Chondrocyte (in vitro differentiated cells): Measurements from ENCODE around the gene CELF3. TPM values are rescaled to one million over a fixed set of nuclear protein-coding genes. Genes with fewer than 3 reads are reported as not detected.

Experiments used
- DNase-seq: peaks from one replicate; pipeline ENCODE4 v3.0.0; 2021; ENCODE audit warnings: mixed read lengths, low spot score
- H3K27ac Mint-ChIP-seq: one replicate; pipeline ENCODE4 v1.8.0; 2021; ENCODE audit warnings: mild to moderate bottlenecking, moderate library complexity, mixed read lengths; ENCODE audit not compliant: unreplicated experiment
- H3K27me3 Mint-ChIP-seq: 2 replicates; pipeline ENCODE4 v1.8.0; 2021; ENCODE audit warnings: low read depth, mixed read lengths
- H3K36me3 Mint-ChIP-seq: 2 replicates; pipeline ENCODE4 v1.8.0; 2021; ENCODE audit warnings: low read depth, mixed read lengths
- H3K4me1 Mint-ChIP-seq: 2 replicates; pipeline ENCODE4 v1.8.0; 2021; ENCODE audit warnings: low read depth, mild to moderate bottlenecking, mixed read lengths
- H3K4me3 Mint-ChIP-seq: one replicate; pipeline ENCODE4 v1.8.0; 2021; ENCODE audit warnings: mild to moderate bottlenecking, moderate library complexity, mixed read lengths; ENCODE audit not compliant: unreplicated experiment
- H3K9me3 Mint-ChIP-seq: 2 replicates; pipeline ENCODE4 v1.8.0; 2021; ENCODE audit warnings: low read depth, mixed read lengths
- total RNA-seq: library from RNA; stranded (reverse); gene quantifications from 3 replicates; pipeline ENCODE4 v1.2.1, GENCODE V29; 2021
- TF ChIP-seq, protein P1 (sequence below): fragments of 200-600 bp; sonication (generic); IDR thresholded peaks from 2 replicates; pipeline ENCODE4 v1.5.0; 2021; ENCODE audit warnings: antibody characterized with exemption, mild to moderate bottlenecking, moderate library complexity

The CELF3 gene
- total RNA-seq, 1 donor from 2014 or later = not detected

DNA sequence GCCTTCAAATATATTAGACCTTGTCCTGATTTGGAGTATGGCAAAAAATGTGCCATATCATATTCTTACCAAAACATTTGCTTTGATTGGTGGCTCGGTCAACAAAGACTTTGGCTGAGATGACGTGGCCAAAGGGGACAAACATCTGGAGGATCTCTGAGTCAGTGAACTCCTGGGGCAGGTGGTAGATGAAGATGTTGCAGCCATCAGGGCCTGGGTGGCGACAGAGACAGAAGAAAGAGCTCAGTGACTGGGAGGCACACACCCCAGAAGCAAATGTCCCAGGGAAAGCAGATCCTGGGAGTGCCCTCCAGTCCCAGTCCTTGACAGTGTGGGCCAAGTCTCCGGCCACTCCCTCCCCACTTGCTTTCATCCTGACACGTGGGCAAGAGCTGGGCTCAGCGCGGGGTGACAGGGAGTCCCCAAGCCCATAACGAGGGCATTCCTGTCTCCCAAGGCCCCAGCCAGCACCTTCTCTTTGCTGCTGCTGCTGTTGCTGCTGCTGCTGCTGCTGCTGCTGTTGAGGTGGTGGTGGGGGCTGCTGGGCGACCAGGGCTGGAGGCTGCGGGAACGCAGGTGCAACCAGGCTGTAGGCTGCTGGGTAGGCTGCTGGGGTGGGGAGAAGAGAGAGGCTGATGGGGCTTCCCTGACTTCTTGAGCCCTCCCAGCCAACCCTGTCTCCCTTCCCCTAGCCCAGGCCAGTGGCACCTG, 10.7 kb downstream of the CELF3 start:
- H3K4me3 Mint-ChIP-seq = no peak overlapping the region

DNA sequence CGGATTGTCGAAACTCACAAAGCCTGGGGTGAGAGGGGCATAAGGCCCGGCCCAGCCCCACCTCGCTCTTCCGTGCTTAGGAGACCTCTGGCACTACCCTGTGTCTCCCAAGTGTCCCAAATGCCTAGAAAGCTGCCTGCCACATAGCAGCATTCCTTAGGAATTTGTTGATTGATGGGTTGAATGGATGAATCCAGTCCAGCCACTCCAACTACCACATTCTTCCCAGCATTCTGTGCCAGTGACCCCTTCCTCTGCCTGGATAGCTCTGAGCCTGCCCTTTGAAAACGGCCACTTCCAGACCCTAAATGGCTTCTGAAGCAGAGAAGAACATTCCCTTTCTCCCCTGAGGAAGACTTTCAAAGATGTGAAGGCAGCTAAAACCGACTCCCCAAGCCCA, 11.5 kb downstream of the CELF3 start:
- no peak overlapping the region for H3K4me3 Mint-ChIP-seq
- DNase-seq = no peak
- H3K27ac Mint-ChIP-seq = no peak overlapping the region
- peaks cover 6% of the 10 kb centered on the region for H3K36me3 Mint-ChIP-seq
- no peaks in the 10 kb centered on the region for H3K9me3 Mint-ChIP-seq
- TF ChIP-seq, protein P1, sequence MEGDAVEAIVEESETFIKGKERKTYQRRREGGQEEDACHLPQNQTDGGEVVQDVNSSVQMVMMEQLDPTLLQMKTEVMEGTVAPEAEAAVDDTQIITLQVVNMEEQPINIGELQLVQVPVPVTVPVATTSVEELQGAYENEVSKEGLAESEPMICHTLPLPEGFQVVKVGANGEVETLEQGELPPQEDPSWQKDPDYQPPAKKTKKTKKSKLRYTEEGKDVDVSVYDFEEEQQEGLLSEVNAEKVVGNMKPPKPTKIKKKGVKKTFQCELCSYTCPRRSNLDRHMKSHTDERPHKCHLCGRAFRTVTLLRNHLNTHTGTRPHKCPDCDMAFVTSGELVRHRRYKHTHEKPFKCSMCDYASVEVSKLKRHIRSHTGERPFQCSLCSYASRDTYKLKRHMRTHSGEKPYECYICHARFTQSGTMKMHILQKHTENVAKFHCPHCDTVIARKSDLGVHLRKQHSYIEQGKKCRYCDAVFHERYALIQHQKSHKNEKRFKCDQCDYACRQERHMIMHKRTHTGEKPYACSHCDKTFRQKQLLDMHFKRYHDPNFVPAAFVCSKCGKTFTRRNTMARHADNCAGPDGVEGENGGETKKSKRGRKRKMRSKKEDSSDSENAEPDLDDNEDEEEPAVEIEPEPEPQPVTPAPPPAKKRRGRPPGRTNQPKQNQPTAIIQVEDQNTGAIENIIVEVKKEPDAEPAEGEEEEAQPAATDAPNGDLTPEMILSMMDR = no peak
- H3K27me3 Mint-ChIP-seq = no peaks in the 10 kb centered on the region
- no peaks in the 10 kb centered on the region for H3K4me1 Mint-ChIP-seq

More for the DNA sequence above, 10.7 kb downstream of the CELF3 start:
- TF ChIP-seq, protein P1 = no peak
- H3K27ac Mint-ChIP-seq = no peak overlapping the region
- H3K9me3 Mint-ChIP-seq = no peaks in the 10 kb centered on the region
- H3K36me3 Mint-ChIP-seq = peaks cover 2% of the 10 kb centered on the region
- DNase-seq = no peak
- no peaks in the 10 kb centered on the region for H3K27me3 Mint-ChIP-seq
- H3K4me1 Mint-ChIP-seq = no peaks in the 10 kb centered on the region

DNA sequence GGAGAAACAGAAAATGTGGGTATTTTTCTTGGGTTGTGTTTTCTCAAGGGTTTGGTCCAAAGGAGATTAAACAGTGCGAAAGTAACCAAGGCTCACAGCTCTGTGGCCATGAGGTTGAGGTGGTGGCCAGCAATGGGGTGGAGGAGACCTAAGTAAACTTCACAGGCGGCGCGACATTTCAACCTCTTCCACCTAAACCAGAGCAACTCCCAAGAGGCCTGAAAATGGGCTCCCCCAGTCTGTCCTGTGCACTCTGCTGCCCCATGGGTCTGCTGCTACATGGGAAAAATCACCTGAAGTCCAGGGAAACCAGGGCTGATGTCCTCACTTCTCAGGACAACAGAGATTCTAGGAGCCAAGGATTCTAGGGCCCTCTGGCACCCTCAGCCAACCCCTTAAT, 12.4 kb downstream of the CELF3 start:
- Mint-ChIP-seq H3K9me3 (no peaks in the 10 kb centered on the region), H3K4me1 (no peaks in the 10 kb centered on the region), H3K36me3 (peaks cover 14% of the 10 kb centered on the region), H3K4me3 (no peak overlapping the region), H3K27ac (no peak overlapping the region), H3K27me3 (no peaks in the 10 kb centered on the region)
- DNase-seq = no peak
- TF ChIP-seq, protein P1 = no peak

DNA sequence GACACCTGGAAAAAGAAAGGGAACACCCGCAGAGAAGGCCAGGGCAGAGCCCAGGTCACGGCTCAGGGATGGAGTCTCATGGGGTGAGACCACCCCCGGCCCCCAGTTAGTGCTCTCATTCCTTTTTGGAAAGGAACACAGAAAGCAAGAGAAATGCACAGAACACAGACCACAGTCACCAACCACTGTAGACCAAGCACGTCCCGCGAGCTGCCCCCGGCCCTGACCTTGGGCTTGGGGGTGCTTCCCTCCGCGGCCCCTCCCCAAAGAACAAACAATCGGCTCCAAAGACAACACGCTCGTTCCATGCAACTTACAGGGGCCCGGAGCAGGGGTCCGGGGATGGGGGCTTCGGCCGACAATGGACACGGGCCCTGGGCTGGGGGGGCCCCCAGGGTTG, 12.8 kb downstream of the CELF3 start:
- H3K27ac Mint-ChIP-seq = no peak overlapping the region
- H3K9me3 Mint-ChIP-seq = no peaks in the 10 kb centered on the region
- no peaks in the 10 kb centered on the region for H3K27me3 Mint-ChIP-seq
- no peak for DNase-seq
- TF ChIP-seq, protein P1 = no peak
- H3K4me1 Mint-ChIP-seq = no peaks in the 10 kb centered on the region
- peaks cover 16% of the 10 kb centered on the region for H3K36me3 Mint-ChIP-seq
- H3K4me3 Mint-ChIP-seq = no peak overlapping the region

DNA sequence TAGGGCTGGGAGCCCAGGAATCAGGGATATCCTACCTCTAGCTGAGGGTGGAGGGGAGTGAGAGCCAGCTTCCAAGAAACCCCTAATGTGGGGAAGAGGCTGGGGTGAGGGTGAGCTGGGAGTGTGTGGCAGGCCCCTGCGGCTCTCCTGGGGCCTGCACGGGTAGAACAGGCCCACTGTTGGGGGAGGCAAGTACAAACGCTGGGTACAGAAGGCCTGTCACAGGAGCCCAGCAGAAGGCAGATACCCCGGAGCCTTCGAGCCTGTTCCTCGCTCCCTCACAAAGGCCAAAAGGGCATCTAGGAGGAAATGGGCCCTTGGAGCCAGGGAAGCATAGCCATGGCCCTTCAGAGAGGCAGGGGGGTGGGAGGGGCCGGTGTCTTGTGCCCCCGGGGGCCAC, 13.7 kb downstream of the CELF3 start:
- Mint-ChIP-seq H3K9me3 (no peaks in the 10 kb centered on the region), H3K4me1 (no peaks in the 10 kb centered on the region), H3K36me3 (peaks cover 16% of the 10 kb centered on the region), H3K4me3 (no peak overlapping the region), H3K27me3 (no peaks in the 10 kb centered on the region), H3K27ac (no peak overlapping the region)
- DNase-seq = no peak
- TF ChIP-seq, protein P1 = no peak
